KMS-11 (cell line): ENCODE results near the gene SPDYE16.
"Not testable (repeated sequence)": the region's sequence is repeated elsewhere in the genome, so short reads cannot be mapped to it uniquely, and the experiment has no call there.

Source experiments
- H2AFZ ChIP-seq: fragments of 200-600 bp; sonication (generic); 2 replicates; pipeline ENCODE4 v1.6.1; 2016; ENCODE audit warnings: antibody characterized with exemption, mixed run types, low read depth
- H3K27ac ChIP-seq: fragments of 200-600 bp; sonication (generic); 2 replicates; pipeline ENCODE4 v1.6.1; 2016; ENCODE audit warnings: mild to moderate bottlenecking, mixed run types
- H3K27me3 ChIP-seq: fragments of 200-600 bp; sonication (generic); 2 replicates; pipeline ENCODE4 v1.6.1; 2017; ENCODE audit warnings: mild to moderate bottlenecking, low read depth, mixed run types, moderate library complexity; ENCODE audit not compliant: insufficient read depth
- H3K36me3 ChIP-seq: fragments of 200-600 bp; sonication (generic); 2 replicates; pipeline ENCODE4 v1.6.1; 2017; ENCODE audit warnings: mild to moderate bottlenecking, mixed run types; ENCODE audit not compliant: insufficient read depth
- H3K4me1 ChIP-seq: fragments of 200-600 bp; sonication (generic); 2 replicates; pipeline ENCODE4 v1.6.1; 2016; ENCODE audit warnings: mild to moderate bottlenecking, low read depth, mixed run types; ENCODE audit not compliant: poor library complexity, severe bottlenecking
- H3K4me2 ChIP-seq: fragments of 200-600 bp; sonication (generic); 2 replicates; pipeline ENCODE4 v1.7.0; 2016; ENCODE audit warnings: mild to moderate bottlenecking, mixed run types
- H3K4me3 ChIP-seq: fragments of 200-600 bp; sonication (generic); IDR thresholded peaks from 2 replicates; pipeline ENCODE4 v1.6.1; 2017; ENCODE audit warnings: low read depth, low read length, mixed read lengths; ENCODE audit not compliant: insufficient read depth
- H3K79me2 ChIP-seq: fragments of 200-600 bp; sonication (generic); 2 replicates; pipeline ENCODE4 v1.6.1; 2016; ENCODE audit warnings: low read depth, mixed run types; ENCODE audit not compliant: insufficient read depth
- H3K9ac ChIP-seq: fragments of 200-600 bp; sonication (generic); 2 replicates; pipeline ENCODE4 v1.6.1; 2016; ENCODE audit warnings: mild to moderate bottlenecking, mixed run types
- H4K20me1 ChIP-seq: fragments of 200-600 bp; sonication (generic); 2 replicates; pipeline ENCODE4 v1.6.1; 2016; ENCODE audit warnings: mild to moderate bottlenecking, mixed run types; ENCODE audit not compliant: insufficient read depth

Gene SPDYE16

DNA sequence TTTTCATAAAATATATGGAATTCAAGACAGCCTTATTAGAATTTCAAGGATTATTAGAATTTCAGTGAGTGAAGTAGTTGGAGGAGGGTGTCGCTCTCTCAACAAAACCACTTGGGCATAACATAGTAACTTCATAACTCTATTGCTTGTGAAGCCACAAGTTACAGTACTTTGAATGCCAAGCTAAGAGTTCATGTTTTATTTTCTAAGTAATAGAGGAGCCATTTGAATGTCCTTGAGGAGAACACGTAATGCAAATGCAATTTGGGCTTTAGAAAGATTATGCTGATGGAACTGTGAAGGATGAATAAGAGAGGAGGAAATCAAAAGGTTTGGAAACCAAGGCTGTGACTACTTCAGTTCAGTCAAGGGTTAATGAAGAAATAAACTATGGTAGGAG, 32.3 kb upstream of the SPDYE16 start:
- not testable (repeated sequence) for H3K36me3 ChIP-seq, H3K4me2 ChIP-seq, H3K4me1 ChIP-seq, H3K27ac ChIP-seq, H3K4me3 ChIP-seq, H3K9ac ChIP-seq, H2AFZ ChIP-seq, H3K79me2 ChIP-seq, H3K27me3 ChIP-seq, H4K20me1 ChIP-seq

DNA sequence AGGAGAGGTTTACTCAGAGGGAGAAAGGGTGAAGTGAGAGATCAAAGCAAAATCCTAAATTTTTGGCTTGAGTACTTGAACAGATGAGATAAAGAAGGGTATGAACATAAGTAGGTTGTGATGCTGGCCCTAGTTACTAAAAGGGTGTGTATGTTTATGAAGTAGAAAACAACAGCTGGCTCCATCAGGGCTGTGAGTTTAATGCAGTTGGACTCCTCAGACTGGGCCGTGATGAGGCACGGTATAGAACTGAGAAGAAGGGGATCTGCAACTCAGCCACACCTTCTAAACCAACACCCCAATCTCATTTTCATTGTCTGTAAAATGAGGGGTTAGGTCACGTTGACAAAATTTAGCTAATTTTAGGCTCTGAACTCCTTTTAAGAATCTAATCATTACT, 29.2 kb upstream of the SPDYE16 start:
- not testable (repeated sequence) for H2AFZ ChIP-seq, H3K27me3 ChIP-seq, H3K4me1 ChIP-seq, H3K27ac ChIP-seq, H3K4me2 ChIP-seq, H3K36me3 ChIP-seq, H4K20me1 ChIP-seq, H3K9ac ChIP-seq, H3K4me3 ChIP-seq
- peaks cover 11% of the 10 kb centered on the region; the same call in 1 of the 2 replicates for H3K79me2 ChIP-seq

DNA sequence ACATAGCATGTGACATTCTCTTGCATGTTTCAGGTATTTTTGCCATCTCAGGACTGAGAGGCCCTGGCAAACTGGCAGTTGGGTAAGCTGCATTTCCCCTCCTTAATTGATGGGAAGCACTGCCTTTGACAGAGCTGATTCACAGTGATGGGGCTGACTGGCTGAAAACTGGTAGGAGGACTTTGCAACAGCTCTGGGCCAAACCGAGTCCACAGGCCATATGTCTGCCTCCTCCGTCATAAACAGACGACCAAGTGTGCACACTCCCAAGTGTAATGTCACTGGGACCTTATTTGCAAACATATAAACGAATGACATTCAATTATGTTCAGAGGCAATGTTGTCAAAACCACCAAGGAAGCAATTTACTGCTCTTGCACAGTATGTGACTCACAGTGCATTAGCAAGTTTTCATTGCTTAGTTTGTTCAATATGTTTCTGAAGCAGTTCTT, 27.3 kb upstream of the SPDYE16 start:
- H2AFZ ChIP-seq, H3K27ac ChIP-seq, H3K36me3 ChIP-seq, H3K27me3 ChIP-seq, H3K4me3 ChIP-seq, H3K4me2 ChIP-seq, H4K20me1 ChIP-seq, H3K9ac ChIP-seq, H3K4me1 ChIP-seq: not testable (repeated sequence)
- H3K79me2 ChIP-seq = peaks cover 23% of the 10 kb centered on the region; the same call in 1 of the 2 replicates

DNA sequence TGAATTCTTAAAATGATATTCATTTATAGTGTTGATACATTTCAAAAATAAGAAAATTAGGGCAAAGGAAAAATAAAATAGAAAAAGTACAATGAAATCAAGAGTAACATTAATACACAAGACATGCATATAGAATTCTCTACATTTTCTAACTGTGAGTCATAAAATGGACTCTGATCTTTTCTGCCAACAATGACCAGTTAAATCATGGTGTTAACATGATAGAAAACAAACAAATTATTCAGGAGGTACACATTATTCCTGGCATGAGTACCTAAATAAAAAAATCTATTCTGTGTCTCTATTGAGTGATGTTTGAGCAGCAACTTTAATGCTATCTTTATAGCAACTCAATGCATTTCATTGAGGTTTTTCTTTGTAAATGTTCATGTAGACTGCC, 25.6 kb upstream of the SPDYE16 start:
- H2AFZ ChIP-seq, H3K27me3 ChIP-seq, H3K4me3 ChIP-seq, H3K36me3 ChIP-seq, H4K20me1 ChIP-seq, H3K27ac ChIP-seq, H3K4me2 ChIP-seq, H3K9ac ChIP-seq, H3K4me1 ChIP-seq: not testable (repeated sequence)
- peaks cover 26% of the 10 kb centered on the region; the same call in 1 of the 2 replicates for H3K79me2 ChIP-seq

DNA sequence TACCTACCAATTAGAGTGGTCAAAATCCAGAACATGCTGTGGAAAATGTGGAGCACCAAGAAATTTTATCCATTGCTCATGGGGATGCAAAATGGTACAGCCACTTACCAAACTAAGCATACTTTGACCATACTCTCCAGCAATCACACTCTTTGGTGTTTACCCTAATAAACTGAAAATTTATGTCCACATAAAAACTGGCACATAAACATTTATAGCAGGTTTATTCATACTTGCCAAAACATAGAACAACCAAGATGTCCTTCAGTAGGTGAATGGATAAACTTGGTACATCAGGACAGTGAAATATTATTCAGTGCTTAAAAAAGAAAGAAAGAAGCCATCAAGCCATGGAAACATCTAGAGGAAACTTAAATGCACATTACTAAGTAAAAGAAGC, 24.7 kb upstream of the SPDYE16 start:
- not testable (repeated sequence) for H2AFZ ChIP-seq, H3K9ac ChIP-seq, H3K36me3 ChIP-seq, H4K20me1 ChIP-seq, H3K4me2 ChIP-seq, H3K27ac ChIP-seq, H3K4me3 ChIP-seq, H3K4me1 ChIP-seq, H3K27me3 ChIP-seq
- H3K79me2 ChIP-seq = peaks cover 27% of the 10 kb centered on the region; the same call in 1 of the 2 replicates

DNA sequence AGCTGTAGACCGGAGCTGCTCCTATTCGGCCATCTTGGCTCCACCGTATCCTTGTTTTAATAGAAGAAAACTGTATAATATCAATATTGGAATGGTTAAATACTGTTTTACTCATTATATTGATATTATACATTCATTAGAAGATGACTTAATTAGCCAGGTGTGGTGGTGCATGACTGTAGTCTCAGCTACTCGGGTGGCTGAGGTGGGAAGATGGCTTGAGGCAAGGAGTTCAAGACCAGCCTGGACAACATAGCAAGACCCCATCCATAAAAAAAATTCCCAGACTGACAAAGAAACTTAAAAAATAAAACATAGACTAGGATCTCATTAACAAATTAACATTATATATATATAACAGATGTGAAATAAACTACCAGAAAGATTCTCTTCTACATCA, 24.2 kb upstream of the SPDYE16 start:
- H3K4me1 ChIP-seq, H4K20me1 ChIP-seq, H3K4me3 ChIP-seq, H3K27me3 ChIP-seq, H2AFZ ChIP-seq, H3K27ac ChIP-seq, H3K9ac ChIP-seq, H3K36me3 ChIP-seq, H3K4me2 ChIP-seq: not testable (repeated sequence)
- H3K79me2 ChIP-seq = peaks cover 27% of the 10 kb centered on the region; the same call in 1 of the 2 replicates

DNA sequence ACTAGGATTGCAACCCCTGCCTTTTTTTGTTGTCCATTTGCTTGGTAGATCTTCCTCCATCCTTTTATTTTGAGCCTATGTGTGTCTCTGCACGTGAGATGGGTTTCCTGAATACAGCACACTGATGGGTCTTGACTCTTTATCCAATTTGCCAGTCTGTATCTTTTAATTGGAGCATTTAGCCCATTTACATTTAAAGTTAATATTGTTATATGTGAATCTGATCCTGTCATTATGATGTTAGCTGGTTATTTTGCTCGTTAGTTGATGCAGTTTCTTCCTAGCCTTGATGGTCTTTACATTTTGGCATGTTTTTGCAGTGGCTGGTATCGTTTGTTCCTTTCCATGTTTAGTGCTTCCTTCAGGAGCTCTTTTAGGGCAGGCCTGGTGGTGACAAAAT, 21.9 kb upstream of the SPDYE16 start:
- H2AFZ ChIP-seq, H3K27me3 ChIP-seq, H4K20me1 ChIP-seq, H3K4me2 ChIP-seq, H3K9ac ChIP-seq, H3K4me3 ChIP-seq, H3K27ac ChIP-seq, H3K36me3 ChIP-seq, H3K4me1 ChIP-seq: not testable (repeated sequence)
- H3K79me2 ChIP-seq = peaks cover 41% of the 10 kb centered on the region

DNA sequence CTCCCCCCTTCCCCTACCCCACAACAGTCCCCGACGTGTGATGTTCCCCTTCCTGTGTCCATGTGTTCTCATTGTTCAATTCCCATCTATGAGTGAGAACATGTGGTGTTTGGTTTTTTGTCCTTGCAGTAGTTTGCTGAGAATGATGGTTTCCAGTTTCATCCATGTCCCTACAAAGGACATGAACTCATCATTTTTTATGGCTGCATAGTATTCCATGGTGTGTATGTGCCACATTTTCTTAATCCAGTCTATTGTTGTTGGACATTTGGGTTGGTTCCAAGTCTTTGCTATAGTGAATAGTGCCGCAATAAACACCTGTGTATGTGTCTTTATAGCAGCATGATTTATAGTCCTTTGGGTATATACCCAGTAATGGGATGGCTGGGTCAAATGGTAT, 18.2 kb upstream of the SPDYE16 start:
- not testable (repeated sequence) for H2AFZ ChIP-seq, H3K4me3 ChIP-seq, H3K27ac ChIP-seq, H3K4me2 ChIP-seq, H3K9ac ChIP-seq, H3K36me3 ChIP-seq, H3K4me1 ChIP-seq, H3K27me3 ChIP-seq, H4K20me1 ChIP-seq
- H3K79me2 ChIP-seq = peaks cover 38% of the 10 kb centered on the region

DNA sequence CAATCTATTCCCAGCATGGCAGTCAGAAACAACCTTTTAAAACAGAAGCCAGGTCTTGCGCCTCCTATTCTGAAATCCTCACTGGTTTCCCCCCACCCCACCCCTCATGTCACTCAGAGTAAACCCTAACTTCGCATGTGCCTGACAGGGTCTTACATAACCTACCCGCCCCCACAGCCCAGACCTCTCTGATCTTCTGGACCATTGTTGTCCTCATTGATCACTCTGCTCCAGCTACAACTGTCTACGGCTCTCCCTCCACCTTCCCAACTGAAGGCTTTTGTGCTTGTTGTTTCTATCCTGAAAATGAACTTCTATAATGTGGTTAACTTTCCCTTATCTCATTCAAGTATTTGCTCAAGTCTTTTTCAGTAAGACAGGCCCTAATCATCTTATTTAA, 17.1 kb upstream of the SPDYE16 start:
- H3K4me1 ChIP-seq, H3K27ac ChIP-seq, H3K9ac ChIP-seq, H4K20me1 ChIP-seq, H3K27me3 ChIP-seq, H2AFZ ChIP-seq, H3K4me3 ChIP-seq, H3K36me3 ChIP-seq, H3K4me2 ChIP-seq: not testable (repeated sequence)
- peaks cover 37% of the 10 kb centered on the region for H3K79me2 ChIP-seq

DNA sequence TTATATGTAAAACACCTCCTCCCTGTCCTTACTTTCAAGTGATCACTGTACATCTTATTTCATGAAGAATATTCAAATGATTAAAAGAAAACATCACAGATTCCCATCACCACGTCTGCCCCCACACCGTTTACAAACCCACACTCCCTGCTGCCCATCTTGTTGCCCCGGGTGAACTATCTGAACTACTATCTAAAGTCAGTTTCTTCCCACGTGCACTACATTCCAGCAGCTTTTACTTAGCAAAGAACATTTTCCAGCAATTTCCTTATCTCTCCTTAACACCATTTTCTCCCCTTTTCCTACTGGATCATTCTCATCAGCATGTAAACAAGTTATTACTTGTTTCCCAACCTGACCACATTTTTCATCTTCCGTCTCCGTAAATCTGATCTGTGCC, 16.6 kb upstream of the SPDYE16 start:
- H3K79me2 ChIP-seq = peaks cover 41% of the 10 kb centered on the region
- not testable (repeated sequence) for H3K27ac ChIP-seq

DNA sequence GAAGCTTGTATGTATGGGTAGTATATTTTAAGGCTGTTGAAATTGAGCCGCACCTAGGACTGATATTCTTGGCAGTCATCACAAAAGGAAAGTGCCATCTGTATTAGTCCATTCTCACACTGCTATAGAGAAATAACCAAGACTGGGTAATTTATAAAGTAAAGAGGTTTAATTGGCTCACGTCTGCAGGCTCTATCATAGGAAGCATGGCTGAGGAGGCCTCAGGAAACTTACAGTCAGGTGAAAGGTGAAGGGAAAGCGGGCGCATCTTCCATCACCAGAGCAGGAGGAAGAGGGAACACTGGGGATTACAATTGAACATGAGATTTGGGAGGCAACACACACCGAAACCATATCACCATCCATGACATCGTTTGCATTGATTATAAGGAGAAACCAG, 8.9 kb upstream of the SPDYE16 start:
- H3K36me3 ChIP-seq, H3K4me1 ChIP-seq, H3K27ac ChIP-seq, H3K4me3 ChIP-seq, H2AFZ ChIP-seq, H3K9ac ChIP-seq, H3K4me2 ChIP-seq, H3K27me3 ChIP-seq, H4K20me1 ChIP-seq: not testable (repeated sequence)
- H3K79me2 ChIP-seq = peaks cover 50% of the 10 kb centered on the region; the same call in 1 of the 2 replicates

More for the DNA sequence above, 16.6 kb upstream of the SPDYE16 start:
- H4K20me1 ChIP-seq, H3K4me1 ChIP-seq, H3K36me3 ChIP-seq, H3K9ac ChIP-seq, H3K27me3 ChIP-seq, H2AFZ ChIP-seq, H3K4me2 ChIP-seq, H3K4me3 ChIP-seq: not testable (repeated sequence)
